Measurements from ENCODE around the gene TASL.

- TF ChIP-seq, protein P1, sequence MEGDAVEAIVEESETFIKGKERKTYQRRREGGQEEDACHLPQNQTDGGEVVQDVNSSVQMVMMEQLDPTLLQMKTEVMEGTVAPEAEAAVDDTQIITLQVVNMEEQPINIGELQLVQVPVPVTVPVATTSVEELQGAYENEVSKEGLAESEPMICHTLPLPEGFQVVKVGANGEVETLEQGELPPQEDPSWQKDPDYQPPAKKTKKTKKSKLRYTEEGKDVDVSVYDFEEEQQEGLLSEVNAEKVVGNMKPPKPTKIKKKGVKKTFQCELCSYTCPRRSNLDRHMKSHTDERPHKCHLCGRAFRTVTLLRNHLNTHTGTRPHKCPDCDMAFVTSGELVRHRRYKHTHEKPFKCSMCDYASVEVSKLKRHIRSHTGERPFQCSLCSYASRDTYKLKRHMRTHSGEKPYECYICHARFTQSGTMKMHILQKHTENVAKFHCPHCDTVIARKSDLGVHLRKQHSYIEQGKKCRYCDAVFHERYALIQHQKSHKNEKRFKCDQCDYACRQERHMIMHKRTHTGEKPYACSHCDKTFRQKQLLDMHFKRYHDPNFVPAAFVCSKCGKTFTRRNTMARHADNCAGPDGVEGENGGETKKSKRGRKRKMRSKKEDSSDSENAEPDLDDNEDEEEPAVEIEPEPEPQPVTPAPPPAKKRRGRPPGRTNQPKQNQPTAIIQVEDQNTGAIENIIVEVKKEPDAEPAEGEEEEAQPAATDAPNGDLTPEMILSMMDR (IDR thresholded peaks at IDR 0.05; ENCODE audit: insufficient read depth, low read depth, low read length), result no peak
- TF ChIP-seq EZH2 (IDR thresholded peaks at IDR 0.05; ENCODE audit: insufficient read depth, low read length), result no peak
These were observed 51.8 kb downstream of the TASL start for GRCh38 chrX:30525732-30526131.
